ENCODE measurements around the gene SLC12A9. TPM values are rescaled to one million over a fixed set of nuclear protein-coding genes. Genes with fewer than 3 reads are reported as not detected.
"Not testable (repeated sequence)": the region's sequence is repeated elsewhere in the genome, so short reads cannot be mapped to it uniquely, and the experiment has no call there.

SLC12A9 gene
- total and polyA plus RNA-seq, 7 donors, result 2.2 to 4.7 (median 3.3) TPM

DNA sequence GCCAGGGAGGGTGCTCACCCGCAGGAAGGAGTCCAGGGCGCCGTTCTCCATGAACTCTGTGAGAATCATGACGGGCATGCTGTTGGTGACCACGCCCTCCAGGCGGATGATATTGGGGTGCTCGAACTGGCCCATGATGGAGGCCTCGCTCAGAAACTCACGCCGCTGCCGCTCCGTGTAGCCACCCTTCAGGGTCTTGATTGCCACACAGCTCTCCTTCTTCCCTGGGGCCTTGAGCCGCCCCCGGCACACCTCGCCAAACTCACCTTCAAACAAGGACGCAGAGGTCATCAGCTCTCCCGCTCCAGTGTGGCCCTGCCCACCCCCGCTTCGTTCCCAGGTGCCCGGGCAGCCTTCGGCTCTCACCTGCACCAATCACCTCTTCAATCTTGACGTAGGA, 39.8 kb upstream of the SLC12A9 start:
- intact Hi-C loops (cut with DNase I), result no loop called here
- no peak overlapping the region for H3K27ac ChIP-seq
- DNase-seq (no peak), ATAC-seq (no peak)
- no peaks in the 10 kb centered on the region for H3K9me3 ChIP-seq
- peaks cover 0 to 15% of the 10 kb centered on the region in 2 donors for H3K36me3 ChIP-seq (ENCODE audit: insufficient read depth in 1 of 2, low read depth in 1 of 2)
- H3K4me1 ChIP-seq, result no peaks in the 10 kb centered on the region
- 92 to 95% (median 95%) methylated on average over 20 to 22 of the region's 22 CpGs for WGBS, 3 donors
- peaks cover 0 to 1% (median 0%) of the 10 kb centered on the region in 3 donors for H3K27me3 ChIP-seq (ENCODE audit: insufficient read depth in 3 of 3, low read length in 2 of 3)
- TF ChIP-seq, protein P1, sequence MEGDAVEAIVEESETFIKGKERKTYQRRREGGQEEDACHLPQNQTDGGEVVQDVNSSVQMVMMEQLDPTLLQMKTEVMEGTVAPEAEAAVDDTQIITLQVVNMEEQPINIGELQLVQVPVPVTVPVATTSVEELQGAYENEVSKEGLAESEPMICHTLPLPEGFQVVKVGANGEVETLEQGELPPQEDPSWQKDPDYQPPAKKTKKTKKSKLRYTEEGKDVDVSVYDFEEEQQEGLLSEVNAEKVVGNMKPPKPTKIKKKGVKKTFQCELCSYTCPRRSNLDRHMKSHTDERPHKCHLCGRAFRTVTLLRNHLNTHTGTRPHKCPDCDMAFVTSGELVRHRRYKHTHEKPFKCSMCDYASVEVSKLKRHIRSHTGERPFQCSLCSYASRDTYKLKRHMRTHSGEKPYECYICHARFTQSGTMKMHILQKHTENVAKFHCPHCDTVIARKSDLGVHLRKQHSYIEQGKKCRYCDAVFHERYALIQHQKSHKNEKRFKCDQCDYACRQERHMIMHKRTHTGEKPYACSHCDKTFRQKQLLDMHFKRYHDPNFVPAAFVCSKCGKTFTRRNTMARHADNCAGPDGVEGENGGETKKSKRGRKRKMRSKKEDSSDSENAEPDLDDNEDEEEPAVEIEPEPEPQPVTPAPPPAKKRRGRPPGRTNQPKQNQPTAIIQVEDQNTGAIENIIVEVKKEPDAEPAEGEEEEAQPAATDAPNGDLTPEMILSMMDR (IDR thresholded peaks at IDR 0.05), result no peak
- H3K4me3 ChIP-seq, result no peak overlapping the region

DNA sequence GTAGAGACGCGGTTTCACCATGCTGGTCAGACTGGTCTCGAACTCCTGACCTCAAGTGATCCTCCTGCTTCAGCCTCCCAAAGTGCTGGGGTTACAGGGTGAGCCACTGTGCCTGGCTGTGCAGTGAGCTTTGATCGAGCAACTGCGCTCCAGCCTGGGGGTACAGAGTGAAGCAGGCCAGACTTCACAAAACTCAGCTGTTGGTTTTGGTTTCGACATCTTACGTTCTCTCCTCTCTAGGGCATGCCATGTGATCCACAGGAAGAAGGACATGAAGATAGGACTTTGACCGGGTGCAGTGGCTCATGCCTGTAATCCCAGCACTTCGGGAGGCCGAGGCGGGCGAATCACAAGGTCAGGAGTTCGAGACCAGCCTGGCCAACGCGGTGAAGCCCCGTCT, 36.0 kb upstream of the SLC12A9 start:
- DNase-seq; H3K27ac ChIP-seq; H3K9me3 ChIP-seq; intact Hi-C loops (cut with DNase I); H3K4me1 ChIP-seq; H3K4me3 ChIP-seq; ATAC-seq; H3K27me3 ChIP-seq (ENCODE audit: insufficient read depth in 3 of 3, low read length in 2 of 3): not testable (repeated sequence)
- 93 to 97% (median 96%) methylated on average over 13 to 16 of the region's 16 CpGs for WGBS, 3 donors
- peaks cover 0 to 13% of the 10 kb centered on the region in 2 donors for H3K36me3 ChIP-seq (ENCODE audit: insufficient read depth in 1 of 2, low read depth in 1 of 2)

DNA sequence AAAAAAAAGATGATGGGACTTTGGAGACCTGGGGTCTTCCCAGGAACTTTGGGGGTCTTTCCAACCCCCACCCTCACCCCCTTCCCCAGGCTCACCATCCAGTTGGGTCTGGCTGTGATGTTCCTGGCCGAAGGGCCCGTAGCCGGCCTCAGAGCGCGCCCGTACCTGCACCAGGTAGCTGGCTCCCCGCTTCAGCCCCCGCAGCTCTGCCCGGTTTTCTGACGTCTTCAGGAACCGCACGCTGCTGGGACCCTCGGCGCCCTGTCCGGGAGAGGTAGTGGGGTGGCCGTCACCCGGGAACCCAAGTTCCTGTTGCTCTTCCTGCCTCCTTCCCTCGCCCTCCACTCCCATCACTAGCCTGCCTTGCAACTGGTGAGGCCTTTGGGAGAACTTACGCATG, 35.4 kb upstream of the SLC12A9 start:
- DNase-seq, result no peak
- Histone ChIP-seq H3K4me1 (no peaks in the 10 kb centered on the region), H3K9me3 (no peaks in the 10 kb centered on the region), H3K27me3 (ENCODE audit: insufficient read depth in 3 of 3, low read length in 2 of 3) (peaks cover 0 to 1% (median 0%) of the 10 kb centered on the region in 3 donors), H3K36me3 (ENCODE audit: insufficient read depth in 1 of 2, low read depth in 1 of 2) (peaks cover 0 to 13% of the 10 kb centered on the region in 2 donors), H3K27ac (no peak overlapping the region), H3K4me3 (no peak overlapping the region)
- TF ChIP-seq, protein P1 (IDR thresholded peaks at IDR 0.05), result no peak
- intact Hi-C loops (cut with DNase I), result no loop called here
- WGBS, 3 donors, result 92 to 97% (median 95%) methylated on average over 19 of the region's 19 CpGs
- ATAC-seq, result no peak

DNA sequence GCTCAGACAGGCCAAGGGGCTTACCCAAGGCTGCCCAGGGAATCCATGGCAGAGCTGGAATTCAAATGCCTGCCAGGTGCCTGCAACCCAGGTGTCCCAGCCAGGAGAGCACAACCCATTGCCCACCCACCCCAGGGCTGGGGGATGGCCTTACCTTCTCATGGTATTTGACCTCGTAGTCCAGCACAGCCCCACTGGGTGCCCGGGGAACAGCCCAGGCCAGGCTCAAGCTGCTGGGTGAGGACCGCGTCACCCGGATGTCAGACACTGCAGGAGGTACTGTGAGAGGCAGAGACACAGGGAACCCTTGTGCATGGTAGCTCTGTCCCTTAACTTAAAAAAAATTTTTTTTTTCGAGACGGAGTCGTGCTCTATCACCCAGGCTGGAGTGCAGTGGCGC, 34.1 kb upstream of the SLC12A9 start:
- no peak overlapping the region for H3K4me3 ChIP-seq
- intact Hi-C loops (cut with DNase I), result no loop called here
- 92 to 96% (median 94%) methylated on average over 9 of the region's 9 CpGs for WGBS, 3 donors
- no peak overlapping the region for H3K27ac ChIP-seq
- no peaks in the 10 kb centered on the region for H3K4me1 ChIP-seq
- TF ChIP-seq, protein P1 (IDR thresholded peaks at IDR 0.05), result no peak
- H3K27me3 ChIP-seq (ENCODE audit: insufficient read depth in 3 of 3, low read length in 2 of 3), result peaks cover 0 to 1% (median 0%) of the 10 kb centered on the region in 3 donors
- DNase-seq (no peak), ATAC-seq (no peak)
- no peaks in the 10 kb centered on the region for H3K9me3 ChIP-seq
- peaks cover 0 to 13% of the 10 kb centered on the region in 2 donors for H3K36me3 ChIP-seq (ENCODE audit: insufficient read depth in 1 of 2, low read depth in 1 of 2)

DNA sequence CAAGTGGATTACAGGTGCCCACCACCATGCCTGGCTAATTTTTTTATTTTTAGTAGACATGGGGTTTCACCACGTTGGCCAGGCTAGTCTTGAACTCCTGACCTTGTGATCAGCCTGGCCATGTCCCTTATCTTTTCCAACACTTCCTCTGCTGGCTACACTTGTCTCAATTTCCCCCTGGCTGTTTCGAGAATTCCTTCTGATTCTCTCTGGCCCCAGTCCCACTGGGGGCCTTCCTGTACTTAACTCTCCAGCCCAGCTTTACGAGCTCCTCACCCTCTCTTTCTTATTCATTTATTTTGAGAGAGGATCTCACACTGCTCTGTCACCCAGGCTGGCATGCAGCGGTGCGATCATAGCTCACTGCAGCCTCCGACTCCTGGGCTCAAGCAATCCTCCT, 33.7 kb upstream of the SLC12A9 start:
- no peak overlapping the region for H3K27ac ChIP-seq
- peaks cover 0 to 10% of the 10 kb centered on the region in 2 donors for H3K36me3 ChIP-seq (ENCODE audit: insufficient read depth in 1 of 2, low read depth in 1 of 2)
- H3K4me1 ChIP-seq, result no peaks in the 10 kb centered on the region
- peaks cover 0 to 2% (median 1%) of the 10 kb centered on the region in 3 donors for H3K27me3 ChIP-seq (ENCODE audit: insufficient read depth in 3 of 3, low read length in 2 of 3)
- ATAC-seq (no peak), DNase-seq (no peak)
- H3K9me3 ChIP-seq, result no peaks in the 10 kb centered on the region
- TF ChIP-seq, protein P1 (IDR thresholded peaks at IDR 0.05), result no peak
- H3K4me3 ChIP-seq, result no peak overlapping the region
- WGBS, 3 donors, result 84 to 88% (median 84%) methylated on average over 6 of the region's 6 CpGs
- intact Hi-C loops (cut with DNase I), result no loop called here
